ENCODE measurements around the gene PRKCQ.

DNA sequence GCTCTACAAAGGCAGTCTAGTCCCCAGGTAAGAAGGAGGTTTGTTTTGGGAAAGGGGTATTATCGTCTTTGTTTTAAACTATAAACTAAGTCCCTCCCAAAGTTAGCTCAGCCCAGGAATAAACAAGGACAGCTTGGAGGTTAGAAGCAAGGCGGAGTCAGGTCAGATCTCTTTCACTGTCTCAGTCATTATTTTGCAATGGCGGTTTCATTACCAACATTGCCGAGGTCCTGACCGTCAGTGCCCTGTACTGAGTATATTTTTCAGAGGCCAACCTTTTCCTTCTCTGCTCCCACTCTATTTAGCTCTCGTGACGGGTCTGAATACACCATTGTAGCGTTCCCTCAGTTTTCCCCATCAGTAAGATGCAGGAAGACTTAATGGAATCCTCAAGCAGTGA, 184.5 kb downstream of the PRKCQ start:
- TF ChIP-seq POLR2A (IDR thresholded peaks at IDR 0.05): no peak
- TF ChIP-seq, protein P1, sequence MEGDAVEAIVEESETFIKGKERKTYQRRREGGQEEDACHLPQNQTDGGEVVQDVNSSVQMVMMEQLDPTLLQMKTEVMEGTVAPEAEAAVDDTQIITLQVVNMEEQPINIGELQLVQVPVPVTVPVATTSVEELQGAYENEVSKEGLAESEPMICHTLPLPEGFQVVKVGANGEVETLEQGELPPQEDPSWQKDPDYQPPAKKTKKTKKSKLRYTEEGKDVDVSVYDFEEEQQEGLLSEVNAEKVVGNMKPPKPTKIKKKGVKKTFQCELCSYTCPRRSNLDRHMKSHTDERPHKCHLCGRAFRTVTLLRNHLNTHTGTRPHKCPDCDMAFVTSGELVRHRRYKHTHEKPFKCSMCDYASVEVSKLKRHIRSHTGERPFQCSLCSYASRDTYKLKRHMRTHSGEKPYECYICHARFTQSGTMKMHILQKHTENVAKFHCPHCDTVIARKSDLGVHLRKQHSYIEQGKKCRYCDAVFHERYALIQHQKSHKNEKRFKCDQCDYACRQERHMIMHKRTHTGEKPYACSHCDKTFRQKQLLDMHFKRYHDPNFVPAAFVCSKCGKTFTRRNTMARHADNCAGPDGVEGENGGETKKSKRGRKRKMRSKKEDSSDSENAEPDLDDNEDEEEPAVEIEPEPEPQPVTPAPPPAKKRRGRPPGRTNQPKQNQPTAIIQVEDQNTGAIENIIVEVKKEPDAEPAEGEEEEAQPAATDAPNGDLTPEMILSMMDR (IDR thresholded peaks at IDR 0.05): no peak
